Astrocyte (in vitro differentiated cells and primary cell): ENCODE results near the gene PRKAR2A. TPM values are rescaled to one million over a fixed set of nuclear protein-coding genes. Genes with fewer than 3 reads are reported as not detected.

Experiments used
- DNase-seq: peaks from one replicate; pipeline ENCODE4 v3.0.0-alpha.2; 2010; ENCODE audit warnings: low read depth
- FAIRE-seq: peaks from 2 replicates; lab custom pipeline; 2011; peaks lifted over from hg19 to GRCh38; lab: Jason Lieb, UNC
- H2AFZ ChIP-seq: 2 replicates; pipeline ENCODE4 v1.6.0; 2012; ENCODE audit warnings: low read depth, low read length, inconsistent platforms
- H3K27ac ChIP-seq: 2 replicates; pipeline ENCODE4 v1.5.1; 2011; ENCODE audit warnings: low read depth, low read length, inconsistent platforms
- H3K27me3 ChIP-seq: 2 replicates; pipeline ENCODE4 v1.6.0; 2011; ENCODE audit warnings: low read length, inconsistent platforms; ENCODE audit not compliant: insufficient read depth
- H3K36me3 ChIP-seq: 2 replicates; pipeline ENCODE4 v1.5.1; 2011; ENCODE audit warnings: low read length, inconsistent platforms; ENCODE audit not compliant: insufficient read depth
- H3K4me1 ChIP-seq: 2 replicates; pipeline ENCODE4 v1.5.1; 2011; ENCODE audit warnings: low read length, inconsistent platforms; ENCODE audit not compliant: insufficient read depth
- H3K4me2 ChIP-seq: 2 replicates; pipeline ENCODE4 v1.6.0; 2012; ENCODE audit warnings: low read length, inconsistent platforms
- H3K4me3 ChIP-seq: 2 replicates; pipeline ENCODE4 v1.5.1; 2011; ENCODE audit warnings: low read depth, mild to moderate bottlenecking, low read length, inconsistent platforms; ENCODE audit not compliant: insufficient read depth
- H3K79me2 ChIP-seq: 2 replicates; pipeline ENCODE4 v1.6.0; 2012; ENCODE audit warnings: mild to moderate bottlenecking, low read length, inconsistent platforms; ENCODE audit not compliant: insufficient read depth
- H3K9ac ChIP-seq: 2 replicates; pipeline ENCODE4 v1.6.0; 2012; ENCODE audit warnings: mild to moderate bottlenecking, low read length, inconsistent platforms
- H3K9me3 ChIP-seq: 2 replicates; pipeline ENCODE4 v1.5.1; 2012; ENCODE audit warnings: low read depth, mild to moderate bottlenecking, low read length, inconsistent platforms; ENCODE audit not compliant: insufficient read depth
- H4K20me1 ChIP-seq: 2 replicates; pipeline ENCODE4 v1.6.0; 2012; ENCODE audit warnings: low read length, inconsistent platforms; ENCODE audit not compliant: insufficient read depth
- H3K27ac Mint-ChIP-seq: one replicate; pipeline ENCODE4 v1.8.0; 2021; ENCODE audit warnings: mild to moderate bottlenecking, mixed read lengths; ENCODE audit not compliant: unreplicated experiment
- H3K27me3 Mint-ChIP-seq: one replicate; pipeline ENCODE4 v1.8.0; 2021; ENCODE audit warnings: low read depth, mixed read lengths; ENCODE audit not compliant: unreplicated experiment
- H3K36me3 Mint-ChIP-seq: one replicate; pipeline ENCODE4 v1.8.0; 2021; ENCODE audit warnings: low read depth, mixed read lengths; ENCODE audit not compliant: unreplicated experiment
- H3K4me1 Mint-ChIP-seq: one replicate; pipeline ENCODE4 v1.8.0; 2021; ENCODE audit warnings: low read depth, mixed read lengths; ENCODE audit not compliant: unreplicated experiment
- H3K4me3 Mint-ChIP-seq: one replicate; pipeline ENCODE4 v1.8.0; 2021; ENCODE audit warnings: mild to moderate bottlenecking, moderate library complexity, mixed read lengths; ENCODE audit not compliant: unreplicated experiment
- H3K9me3 Mint-ChIP-seq: one replicate; pipeline ENCODE4 v1.8.0; 2021; ENCODE audit warnings: mild to moderate bottlenecking, mixed read lengths; ENCODE audit not compliant: unreplicated experiment
- EZH2 ChIP-seq: IDR thresholded peaks from 2 replicates; pipeline ENCODE4 v1.6.1; 2012; ENCODE audit warnings: mild to moderate bottlenecking, low read length, inconsistent platforms; ENCODE audit not compliant: insufficient read depth
- total RNA-seq: library from RNA; stranded (reverse); gene quantifications from 2 replicates; pipeline ENCODE4 v1.2.1, GENCODE V29; 2021
- TF ChIP-seq, protein P1 (sequence below): IDR thresholded peaks from 2 replicates; pipeline ENCODE4 v1.5.1; 2011; ENCODE audit warnings: low read depth, mild to moderate bottlenecking, inconsistent platforms, low read length, moderate library complexity; ENCODE audit not compliant: insufficient read depth

Gene PRKAR2A
- total RNA-seq, 1 donor from 2014 or later = 52.5 TPM

GRCh38 chr3:48716508-48716981 lies 131.1 kb downstream of the PRKAR2A start:
- Mint-ChIP-seq H3K4me1 (peaks cover 14% of the 10 kb centered on the region), H3K9me3 (no peaks in the 10 kb centered on the region), H3K4me3 (peak overlapping the region; percentile 100), H3K27me3 (no peaks in the 10 kb centered on the region), H3K36me3 (peaks cover 7% of the 10 kb centered on the region), H3K27ac (peak overlapping the region; percentile 100)
- DNase-seq (no peak), FAIRE-seq (no peak)
- Histone ChIP-seq H3K4me1 (peaks cover 10% of the 10 kb centered on the region), H3K4me2 (peak overlapping the region; percentile 84), H4K20me1 (peaks cover 46% of the 10 kb centered on the region), H3K79me2 (peaks cover 55% of the 10 kb centered on the region), H3K27me3 (no peaks in the 10 kb centered on the region), H2AFZ (peak overlapping the region; percentile 54), H3K4me3 (peak overlapping the region; percentile 98), H3K27ac (peak overlapping the region; percentile 96), H3K9ac (peak overlapping the region; percentile 100), H3K9me3 (no peaks in the 10 kb centered on the region), H3K36me3 (peaks cover 11% of the 10 kb centered on the region)
- TF ChIP-seq, protein P1, sequence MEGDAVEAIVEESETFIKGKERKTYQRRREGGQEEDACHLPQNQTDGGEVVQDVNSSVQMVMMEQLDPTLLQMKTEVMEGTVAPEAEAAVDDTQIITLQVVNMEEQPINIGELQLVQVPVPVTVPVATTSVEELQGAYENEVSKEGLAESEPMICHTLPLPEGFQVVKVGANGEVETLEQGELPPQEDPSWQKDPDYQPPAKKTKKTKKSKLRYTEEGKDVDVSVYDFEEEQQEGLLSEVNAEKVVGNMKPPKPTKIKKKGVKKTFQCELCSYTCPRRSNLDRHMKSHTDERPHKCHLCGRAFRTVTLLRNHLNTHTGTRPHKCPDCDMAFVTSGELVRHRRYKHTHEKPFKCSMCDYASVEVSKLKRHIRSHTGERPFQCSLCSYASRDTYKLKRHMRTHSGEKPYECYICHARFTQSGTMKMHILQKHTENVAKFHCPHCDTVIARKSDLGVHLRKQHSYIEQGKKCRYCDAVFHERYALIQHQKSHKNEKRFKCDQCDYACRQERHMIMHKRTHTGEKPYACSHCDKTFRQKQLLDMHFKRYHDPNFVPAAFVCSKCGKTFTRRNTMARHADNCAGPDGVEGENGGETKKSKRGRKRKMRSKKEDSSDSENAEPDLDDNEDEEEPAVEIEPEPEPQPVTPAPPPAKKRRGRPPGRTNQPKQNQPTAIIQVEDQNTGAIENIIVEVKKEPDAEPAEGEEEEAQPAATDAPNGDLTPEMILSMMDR = no peak
- no peak for TF ChIP-seq EZH2

DNA sequence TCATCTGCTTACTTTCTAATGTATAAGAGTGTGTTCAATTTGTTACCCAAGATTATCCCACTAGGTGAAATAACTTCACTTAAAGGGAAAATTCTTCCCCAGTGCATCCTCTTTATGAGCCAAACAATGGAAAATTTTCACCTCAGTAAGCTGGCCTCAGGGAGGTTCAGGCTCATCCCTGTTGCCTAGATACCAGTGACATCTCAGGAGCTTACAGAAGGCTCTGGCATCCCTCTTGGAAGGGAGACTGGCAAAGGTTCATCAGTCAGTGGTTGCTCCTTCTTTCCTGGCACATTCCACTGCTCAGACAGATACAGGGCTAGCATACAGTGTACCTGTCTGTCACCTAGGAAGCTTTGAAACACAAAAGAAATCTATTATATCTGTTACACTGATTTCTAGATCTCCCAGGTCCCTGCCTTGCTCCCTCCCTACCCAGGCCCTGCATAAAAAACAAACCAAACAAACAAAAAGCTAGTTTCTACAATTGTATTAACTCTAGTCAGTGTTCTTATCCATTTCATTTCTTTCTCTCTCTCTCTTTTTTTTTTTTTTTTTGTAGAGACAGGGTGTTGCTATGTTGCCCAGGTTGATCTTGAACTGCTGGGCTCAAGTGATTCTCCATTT lies 132.4 kb downstream of the PRKAR2A start:
- Histone ChIP-seq H3K36me3 (peaks cover 20% of the 10 kb centered on the region), H2AFZ (no peak overlapping the region), H3K27ac (no peak overlapping the region), H3K9me3 (no peaks in the 10 kb centered on the region), H3K4me1 (peaks cover 10% of the 10 kb centered on the region), H4K20me1 (peaks cover 59% of the 10 kb centered on the region), H3K4me2 (peak overlapping the region; percentile 84), H3K27me3 (no peaks in the 10 kb centered on the region), H3K4me3 (peak overlapping the region; percentile 98), H3K9ac (peak overlapping the region; percentile 100), H3K79me2 (peaks cover 68% of the 10 kb centered on the region)
- TF ChIP-seq, protein P1 = no peak
- TF ChIP-seq EZH2 = no peak
- peak; percentile 60 for DNase-seq
- peak overlapping the region; percentile 100 for H3K4me3 Mint-ChIP-seq
- H3K9me3 Mint-ChIP-seq = no peaks in the 10 kb centered on the region
- H3K4me1 Mint-ChIP-seq = peaks cover 22% of the 10 kb centered on the region
- no peak for FAIRE-seq
- H3K36me3 Mint-ChIP-seq = peaks cover 11% of the 10 kb centered on the region
- H3K27me3 Mint-ChIP-seq = no peaks in the 10 kb centered on the region
- H3K27ac Mint-ChIP-seq = peak overlapping the region; percentile 100

- H3K4me3 ChIP-seq = no peak overlapping the region
- no peak overlapping the region for H3K9ac ChIP-seq
- no peaks in the 10 kb centered on the region for H3K9me3 ChIP-seq
- FAIRE-seq (no peak), DNase-seq (no peak)
- H3K79me2 ChIP-seq = peaks cover 98% of the 10 kb centered on the region
- peaks cover 46% of the 10 kb centered on the region for H3K4me1 Mint-ChIP-seq
- H3K27me3 Mint-ChIP-seq = no peaks in the 10 kb centered on the region
- peaks cover 28% of the 10 kb centered on the region for H3K36me3 ChIP-seq
- H3K27me3 ChIP-seq = no peaks in the 10 kb centered on the region
- no peak overlapping the region for H3K27ac ChIP-seq
- H3K4me1 ChIP-seq = peaks cover 18% of the 10 kb centered on the region
- peak overlapping the region; percentile 74 for H3K4me3 Mint-ChIP-seq
- peaks cover 14% of the 10 kb centered on the region for H3K36me3 Mint-ChIP-seq
- H4K20me1 ChIP-seq = peaks cover 91% of the 10 kb centered on the region
- H3K4me2 ChIP-seq = peak overlapping the region; percentile 2
- H3K27ac Mint-ChIP-seq = no peak overlapping the region
- H2AFZ ChIP-seq = no peak overlapping the region
- no peak for TF ChIP-seq EZH2
- TF ChIP-seq, protein P1 = no peak
- H3K9me3 Mint-ChIP-seq = no peaks in the 10 kb centered on the region
Measured at GRCh38 chr3:48711727-48712126, 135.9 kb downstream of the PRKAR2A start.
